SK-N-SH (cell line): ENCODE results near the gene PDE6B. TPM values are rescaled to one million over a fixed set of nuclear protein-coding genes. Genes with fewer than 3 reads are reported as not detected.

Experiments used
- CTCF ChIA-PET: fragments of 300-600, 350-600 bp; formaldehyde crosslinking; extraction: SDS; loops from one replicate; lab custom pipeline; 2021; lab: Yijun Ruan, JAX
- POLR2A ChIA-PET: fragments of 350-600 bp; sonication (Branson Sonifier 250); formaldehyde crosslinking; extraction: SDS; loops from one replicate; lab custom pipeline; 2020; ENCODE audit warnings: antibody characterized with exemption, inconsistent platforms; lab: Yijun Ruan, JAX
- DNase-seq: peaks from one replicate; pipeline ENCODE4 v3.0.0; 2012
- H2AFZ ChIP-seq: fragments of 200-600 bp; sonication (generic); 2 replicates; pipeline ENCODE4 v1.8.1; 2016; ENCODE audit warnings: antibody characterized with exemption, mild to moderate bottlenecking, low read depth
- H3F3A ChIP-seq: fragments of 200-600 bp; sonication (generic); replicated peaks from 2 replicates; pipeline ENCODE3; 2016; ENCODE audit warnings: antibody characterized with exemption, mild to moderate bottlenecking; ENCODE audit not compliant: insufficient read depth
- H3K27ac ChIP-seq, 2 experiments: fragments of 200-500 bp in 1 of 2; fragments of 200-600 bp in 1 of 2; sonication (Bioruptor generic) in 1 of 2; sonication (generic), shearing (Covaris generic) in 1 of 2; 2 replicates each; pipeline versions ENCODE4 v1.5.1 to v1.6.1; 2014 to 2016; ENCODE audit warnings: low read depth in 2 of 2, inconsistent platforms in 1 of 2, low read length in 1 of 2, mild to moderate bottlenecking in 1 of 2, mixed read lengths in 1 of 2
- H3K27me3 ChIP-seq: fragments of 200-600 bp; sonication (generic), shearing (Covaris generic); 2 replicates; pipeline ENCODE4 v1.6.1; 2016; ENCODE audit warnings: mixed run types; ENCODE audit not compliant: insufficient read depth
- H3K36me3 ChIP-seq, 2 experiments: fragments of 200-500 bp in 1 of 2; fragments of 200-600 bp in 1 of 2; sonication (Bioruptor generic) in 1 of 2; sonication (generic) in 1 of 2; replicated peaks in 1 of 2; 2 replicates each; pipeline versions ENCODE3 to v1.5.1; 2014 to 2016; ENCODE audit warnings: low read length in 1 of 2, mild to moderate bottlenecking in 1 of 2; ENCODE audit not compliant: insufficient read depth in 2 of 2, control insufficient read depth in 1 of 2
- H3K4me1 ChIP-seq, 2 experiments: fragments of 200-500 bp in 1 of 2; fragments of 200-600 bp in 1 of 2; sonication (Bioruptor generic) in 1 of 2; sonication (generic), shearing (Covaris generic) in 1 of 2; 2 replicates each; pipeline versions ENCODE4 v1.5.1 to v1.6.1; 2014 to 2016; ENCODE audit warnings: low read depth in 1 of 2, low read length in 1 of 2, mixed run types in 1 of 2; ENCODE audit not compliant: insufficient read depth in 2 of 2, control insufficient read depth in 1 of 2
- H3K4me2 ChIP-seq: fragments of 200-600 bp; sonication (generic), shearing (Covaris generic); 2 replicates; pipeline ENCODE4 v1.6.1; 2017; ENCODE audit warnings: mixed run types
- H3K4me3 ChIP-seq, 2 experiments: fragments of 200-500 bp in 1 of 2; fragments of 200-600 bp in 1 of 2; sonication (Bioruptor generic) in 1 of 2; sonication (generic), shearing (Covaris generic) in 1 of 2; 2 replicates each; pipeline versions ENCODE4 v1.5.1 to v1.8.1; 2014 to 2016; ENCODE audit warnings: low read depth in 2 of 2, inconsistent platforms in 1 of 2, low read length in 1 of 2, mild to moderate bottlenecking in 1 of 2, mixed read lengths in 1 of 2, moderate library complexity in 1 of 2
- H3K79me2 ChIP-seq: fragments of 200-600 bp; sonication (generic); 2 replicates; pipeline ENCODE4 v1.8.1; 2017; ENCODE audit warnings: mild to moderate bottlenecking; ENCODE audit not compliant: insufficient read depth
- H3K9ac ChIP-seq: fragments of 200-600 bp; sonication (generic); 2 replicates; pipeline ENCODE4 v1.6.1; 2017; ENCODE audit warnings: mixed run types
- H3K9me2 ChIP-seq: fragments of 200-600 bp; sonication (generic); 2 replicates; pipeline ENCODE4 v1.6.1; 2017; ENCODE audit warnings: mixed run types
- H3K9me3 ChIP-seq: fragments of 200-600 bp; sonication (generic); 2 replicates; pipeline ENCODE4 v1.6.1; 2017; ENCODE audit warnings: mixed run types, mild to moderate bottlenecking, moderate library complexity
- H4K20me1 ChIP-seq: fragments of 200-600 bp; sonication (generic); 2 replicates; pipeline ENCODE4 v1.6.1; 2017; ENCODE audit warnings: mild to moderate bottlenecking, mixed run types; ENCODE audit not compliant: insufficient read depth
- CTCF ChIP-seq: fragments of 200-600 bp; sonication (generic); IDR thresholded peaks from 2 replicates; pipeline ENCODE4 v1.6.1; 2017; ENCODE audit warnings: antibody characterized with exemption, mild to moderate bottlenecking, moderate library complexity
- FOSL2 ChIP-seq: IDR thresholded peaks from 2 replicates; pipeline ENCODE4 v1.4.0; 2012; ENCODE audit warnings: low read depth, mild to moderate bottlenecking, moderate library complexity, borderline replicate concordance
- FOXJ3 ChIP-seq: sonication (generic); formaldehyde crosslinking; IDR thresholded peaks from 2 replicates; pipeline ENCODE4 v1.5.1; 2020; ENCODE audit warnings: mild to moderate bottlenecking, missing genetic modification reagents
- GABPA ChIP-seq: IDR thresholded peaks from 2 replicates; pipeline ENCODE4 v1.4.0; 2012; ENCODE audit warnings: low read depth, mild to moderate bottlenecking
- MXI1 ChIP-seq: IDR thresholded peaks from 2 replicates; pipeline ENCODE4 v1.6.1; 2012; ENCODE audit warnings: mild to moderate bottlenecking, low read depth, low read length, improper control_type of control experiment
- PBX3 ChIP-seq: IDR thresholded peaks from 2 replicates; pipeline ENCODE4; 2012
- RFX5 ChIP-seq: IDR thresholded peaks from 2 replicates; pipeline ENCODE4 v1.6.1; 2012; ENCODE audit warnings: mild to moderate bottlenecking, improper control_type of control experiment, low read length
- SIN3A ChIP-seq: IDR thresholded peaks from 2 replicates; pipeline ENCODE4 v1.6.1; 2012; ENCODE audit warnings: low read depth, mild to moderate bottlenecking, low read length, moderate library complexity, borderline replicate concordance
- TCF12 ChIP-seq: IDR thresholded peaks from 2 replicates; pipeline ENCODE4 v1.4.0; 2012
- TEAD4 ChIP-seq: IDR thresholded peaks from 2 replicates; pipeline ENCODE4 v1.4.0; 2012; ENCODE audit warnings: mild to moderate bottlenecking, borderline replicate concordance; ENCODE audit not compliant: insufficient read depth
- USF1 ChIP-seq: IDR thresholded peaks from 2 replicates; pipeline ENCODE4 v1.4.0; 2012; ENCODE audit warnings: low read depth, borderline replicate concordance
- USF2 ChIP-seq: fragments of 150-350 bp; IDR thresholded peaks from 2 replicates; pipeline ENCODE4 v1.6.1; 2017; ENCODE audit warnings: antibody characterized with exemption, low read length, low read depth, borderline replicate concordance
- YY1 ChIP-seq: IDR thresholded peaks from 2 replicates; pipeline ENCODE4 v1.4.0; 2012; ENCODE audit warnings: low read depth, mild to moderate bottlenecking
- ZBTB33 ChIP-seq: IDR thresholded peaks from 2 replicates; pipeline ENCODE4 v1.4.0; 2012; ENCODE audit warnings: low read depth, borderline replicate concordance
- WGBS: methylation state at CpG from one replicate; pipeline ENCODE4 v1.1.6; 2017; ENCODE audit warnings: low lambda C conversion rate; 5-methylcytosine and 5-hydroxymethylcytosine counted together
- polyA plus RNA-seq, 3 experiments: library from polyadenylated mRNA; depleted of rRNA; stranded (reverse); fragments of >200 nt; gene quantifications; 2 replicates each; pipeline ENCODE4 v1.2.3, GENCODE V29; 2012

PDE6B gene
- polyA plus RNA-seq, 1 of the 3 experiments (the other 2 are of a cell fraction): 1.2 TPM

- peak overlapping the region; percentile 61 to 66; a peak in 3 of 4 replicates for H3K4me3 ChIP-seq
- no peak for TF ChIP-seq YY1
- no peak for TF ChIP-seq RFX5
- no peaks in the 10 kb centered on the region for H4K20me1 ChIP-seq
These were observed 37.7 kb downstream of the PDE6B start for GRCh38 chr4:663046-663437.

GRCh38 chr4:663438-664428, 38.4 kb downstream of the PDE6B start:
- 0 out of 2 replicates have a peak, but pooled peaks have one; percentile 42 for TF ChIP-seq MXI1
- TF ChIP-seq FOXJ3: no peak
- 0 out of 2 replicates have a peak, but pooled peaks have one; percentile 5 for TF ChIP-seq USF2
- no peak for TF ChIP-seq PBX3
- TF ChIP-seq RFX5: no peak
- peak; percentile 80 for TF ChIP-seq USF1
- TF ChIP-seq GABPA: peak; percentile 67
- TF ChIP-seq CTCF: peak; percentile 21; the same call in 1 of the 2 replicates
- TF ChIP-seq TEAD4: no peak
- no peak for TF ChIP-seq FOSL2
- no peak for TF ChIP-seq SIN3A
- TF ChIP-seq TCF12: no peak
- TF ChIP-seq ZBTB33: no peak
- TF ChIP-seq, all 33 proteins: peak for 5
- DNase-seq: peak; percentile 95
- no peaks in the 10 kb centered on the region for H3K9me3 ChIP-seq
- peaks cover 0 to 22% of the 10 kb centered on the region in 2 experiments; a peak in 1 of 4 replicates for H3K4me1 ChIP-seq
- no peaks in the 10 kb centered on the region for H3K36me3 ChIP-seq
- no peaks in the 10 kb centered on the region for H4K20me1 ChIP-seq
- peak overlapping the region; percentile 68; the same call in 1 of the 2 replicates for H2AFZ ChIP-seq
- H3K27ac ChIP-seq: peak overlapping the region in 1 of 2 experiments; percentile 82; a peak in 2 of 4 replicates
- H3K4me2 ChIP-seq: peak overlapping the region; percentile 70
- peak overlapping the region; percentile 44 for H3K9ac ChIP-seq
- no peaks in the 10 kb centered on the region for H3F3A ChIP-seq
- WGBS: 14% methylated on average over 9 of the region's 80 CpGs
- POLR2A ChIA-PET: interaction anchor here (1.0 to 2.4 kb wide), 2 partner anchors 10 to 17 kb away, joined by 5 to 24 read pairs; partner anchors contain the start of genes ATP5ME and MYL5
- no peaks in the 10 kb centered on the region for H3K79me2 ChIP-seq
- H3K27me3 ChIP-seq: no peaks in the 10 kb centered on the region
- H3K9me2 ChIP-seq: no peaks in the 10 kb centered on the region
- H3K4me3 ChIP-seq: peak overlapping the region; percentile 61 to 66; a peak in 3 of 4 replicates
- CTCF ChIA-PET: interaction anchor here (0.7 to 1.4 kb wide), 4 partner anchors 8 to 20 kb away, joined by 3 to 9 read pairs (median 4); partner anchors contain the start of gene ATP5ME

More at GRCh38 chr4:663046-663437, 37.7 kb downstream of the PDE6B start:
- no peaks in the 10 kb centered on the region for H3K36me3 ChIP-seq
- no peaks in the 10 kb centered on the region for H3K9me3 ChIP-seq
- ChIA-PET POLR2A (interaction anchor here (2.4 kb wide), 1 partner anchor 11 kb away, joined by 24 read pairs; the partner anchor contains the start of genes ATP5ME and MYL5), CTCF (interaction anchor here (1.1 kb wide), 1 partner anchor 8 kb away, joined by 3 read pairs; no protein-coding TSS in a partner anchor)
- H3K4me2 ChIP-seq: peak overlapping the region; percentile 70
- H3K9me2 ChIP-seq: no peaks in the 10 kb centered on the region
- peaks cover 0 to 22% of the 10 kb centered on the region in 2 experiments; a peak in 1 of 4 replicates for H3K4me1 ChIP-seq
- H3K9ac ChIP-seq: no peak overlapping the region; the same call in 1 of the 2 replicates
- no peaks in the 10 kb centered on the region for H3F3A ChIP-seq
- no peaks in the 10 kb centered on the region for H3K79me2 ChIP-seq
- peak overlapping the region in 1 of 2 experiments; percentile 82; a peak in 1 of 4 replicates for H3K27ac ChIP-seq
- WGBS: 61% methylated on average over 15 of the region's 20 CpGs
- H3K27me3 ChIP-seq: no peaks in the 10 kb centered on the region
- no peak for DNase-seq
- no peak overlapping the region; the same call in 1 of the 2 replicates for H2AFZ ChIP-seq
